MM.1S (cell line): ENCODE measurements around the gene SPEF1.

Experiments
- EZH2 ChIP-seq: fragments of 300-600 bp; sonication (generic); optimal IDR thresholded peaks from 2 replicates; pipeline ENCODE3; 2017; ENCODE audit warnings: low read depth, mild to moderate bottlenecking, antibody characterized with exemption, low read length, mixed read lengths
- EZH2phosphoT487 ChIP-seq: fragments of 300-600 bp; sonication (generic); IDR thresholded peaks from 2 replicates; pipeline ENCODE4 v1.6.1; 2018; ENCODE audit warnings: antibody characterized with exemption, low read length
- TF ChIP-seq, protein P1 (sequence below): fragments of 300-600 bp; sonication (generic); IDR thresholded peaks from 2 replicates; pipeline ENCODE4 v1.5.1; 2016; ENCODE audit warnings: antibody characterized with exemption, low read length, mixed read lengths

GRCh38 chr20:3814928-3815495 is 33.8 kb upstream of the SPEF1 start:
- TF ChIP-seq, protein P1, sequence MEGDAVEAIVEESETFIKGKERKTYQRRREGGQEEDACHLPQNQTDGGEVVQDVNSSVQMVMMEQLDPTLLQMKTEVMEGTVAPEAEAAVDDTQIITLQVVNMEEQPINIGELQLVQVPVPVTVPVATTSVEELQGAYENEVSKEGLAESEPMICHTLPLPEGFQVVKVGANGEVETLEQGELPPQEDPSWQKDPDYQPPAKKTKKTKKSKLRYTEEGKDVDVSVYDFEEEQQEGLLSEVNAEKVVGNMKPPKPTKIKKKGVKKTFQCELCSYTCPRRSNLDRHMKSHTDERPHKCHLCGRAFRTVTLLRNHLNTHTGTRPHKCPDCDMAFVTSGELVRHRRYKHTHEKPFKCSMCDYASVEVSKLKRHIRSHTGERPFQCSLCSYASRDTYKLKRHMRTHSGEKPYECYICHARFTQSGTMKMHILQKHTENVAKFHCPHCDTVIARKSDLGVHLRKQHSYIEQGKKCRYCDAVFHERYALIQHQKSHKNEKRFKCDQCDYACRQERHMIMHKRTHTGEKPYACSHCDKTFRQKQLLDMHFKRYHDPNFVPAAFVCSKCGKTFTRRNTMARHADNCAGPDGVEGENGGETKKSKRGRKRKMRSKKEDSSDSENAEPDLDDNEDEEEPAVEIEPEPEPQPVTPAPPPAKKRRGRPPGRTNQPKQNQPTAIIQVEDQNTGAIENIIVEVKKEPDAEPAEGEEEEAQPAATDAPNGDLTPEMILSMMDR: no peak
- TF ChIP-seq EZH2 (no peak), EZH2phosphoT487 (no peak)
